GM21737 (cell line): ENCODE measurements around the gene RASGRP4.

Source experiments
- ATAC-seq: cut with Tn5 transposase; IDR thresholded peaks from one replicate; pipeline ENCODE4 v1.9.1; 2021; ENCODE audit warnings: mild to moderate bottlenecking, moderate library complexity; ENCODE audit not compliant: unreplicated experiment

RASGRP4 gene

DNA sequence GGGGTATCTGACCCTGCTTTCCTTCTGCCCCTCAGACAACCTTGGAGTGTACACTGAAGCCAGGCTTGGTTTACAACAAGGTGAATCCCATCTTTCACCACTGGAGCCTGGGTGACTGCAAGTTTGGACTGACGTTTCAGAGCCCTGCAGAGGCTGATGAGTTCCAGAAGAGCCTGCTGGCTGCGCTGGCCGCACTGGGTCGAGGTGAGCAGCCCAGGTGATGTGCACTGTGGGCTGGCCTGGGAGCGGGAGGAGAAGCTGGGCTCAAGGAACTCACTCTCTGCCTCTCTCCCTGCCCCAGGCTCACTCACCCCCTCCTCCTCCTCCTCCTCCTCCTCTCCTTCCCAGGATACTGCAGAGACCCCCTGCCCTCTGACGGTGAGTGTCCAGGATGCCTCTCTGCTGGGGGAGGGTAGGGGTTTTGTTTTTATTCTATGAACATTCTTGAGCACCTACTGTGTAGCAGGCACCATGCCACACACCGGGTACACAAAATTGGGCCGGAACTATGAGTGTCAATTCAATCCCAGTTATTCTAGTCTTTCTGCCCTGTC, 34.0 kb downstream of the RASGRP4 start:
- ATAC-seq = no peak

- ATAC-seq = no peak
Observed at GRCh38 chr19:38389957-38390924, 35.8 kb downstream of the RASGRP4 start.

DNA sequence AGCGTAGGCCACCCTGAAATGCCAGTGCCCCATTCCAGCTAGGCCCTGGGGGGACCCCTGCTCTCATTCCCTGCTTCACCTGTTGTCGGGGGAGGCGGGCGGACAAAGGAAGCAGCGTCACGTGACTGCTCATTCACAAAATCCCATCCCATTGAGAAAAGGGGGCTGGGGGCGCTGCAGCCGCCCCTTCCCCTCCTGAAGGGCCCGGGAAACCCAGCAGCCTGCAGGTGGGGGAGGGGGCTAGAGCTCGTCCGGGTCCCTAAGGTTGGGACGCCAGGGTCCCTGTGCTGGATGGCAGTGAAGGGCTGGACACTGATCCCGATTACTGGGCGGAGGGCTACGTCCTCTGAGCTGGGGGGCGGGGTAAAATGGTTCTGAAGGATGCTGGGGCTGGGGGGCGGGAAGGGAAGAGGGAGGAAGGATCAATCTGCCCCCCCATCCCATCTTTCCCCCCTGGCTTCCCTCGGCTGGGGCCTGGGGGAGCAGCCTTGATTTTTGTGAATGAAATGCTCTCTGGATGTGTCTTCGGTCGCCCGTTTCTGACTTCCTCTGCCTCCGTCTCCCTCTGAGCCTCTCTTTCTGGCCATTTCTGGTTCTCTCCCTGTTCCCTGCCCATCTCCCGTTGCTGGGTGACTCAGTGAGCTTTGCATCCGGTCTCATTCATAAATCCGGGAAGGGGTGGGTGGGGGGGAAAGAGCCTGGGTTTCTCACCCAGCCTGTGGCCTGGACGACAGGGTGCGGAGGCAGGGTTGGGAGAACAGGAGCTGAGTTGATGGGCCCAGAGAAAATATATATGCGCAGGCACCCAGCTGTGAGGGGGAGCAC, 36.7 kb downstream of the RASGRP4 start:
- ATAC-seq = no peak

GRCh38 chr19:38388349-38389100, 37.5 kb downstream of the RASGRP4 start, which contains the start of gene SPRED3:
Gene SPRED3 (plus strand): TSS chr19:38388697. CDS start chr19:38390303, 1,606 bp downstream.
- ATAC-seq = no peak

DNA sequence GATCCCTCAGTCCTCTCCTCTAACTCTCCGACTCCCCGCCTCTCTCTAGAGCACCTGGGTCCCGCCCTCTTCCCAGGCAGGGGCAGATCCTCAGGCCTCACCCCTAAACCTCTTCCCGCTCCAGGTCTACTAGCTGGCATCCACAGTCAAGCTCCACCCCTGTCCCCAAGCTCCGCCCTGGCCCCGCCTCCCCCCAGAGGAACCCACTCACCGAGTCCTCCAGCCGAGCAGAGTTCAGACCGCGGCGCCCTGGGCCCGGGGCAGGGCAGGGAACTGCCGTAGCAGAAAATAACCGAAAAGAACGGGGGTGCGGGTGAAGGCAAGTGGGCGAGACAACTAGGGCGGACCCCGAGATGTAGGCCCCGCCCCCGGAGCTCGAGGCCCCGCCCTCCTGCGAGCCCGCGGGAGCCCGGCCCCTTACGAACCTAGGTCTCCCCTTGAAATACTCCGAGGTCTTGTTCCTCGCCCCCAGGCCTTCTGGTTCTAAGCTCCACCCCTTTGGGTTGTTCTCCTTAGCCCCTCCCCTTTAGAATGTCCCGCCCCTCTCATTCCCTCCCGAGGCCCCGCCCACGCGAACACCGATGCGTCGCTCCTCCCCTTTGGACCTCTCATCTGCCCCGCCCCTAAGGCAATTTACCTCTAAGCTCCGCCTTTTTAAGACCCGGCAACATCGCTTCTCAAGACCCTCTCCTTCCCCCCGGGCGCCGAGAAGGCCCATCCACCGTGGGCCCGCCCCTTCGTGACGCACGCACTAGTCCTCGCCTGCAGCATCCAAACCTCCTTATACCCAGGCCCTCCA, 38.3 kb downstream of the RASGRP4 start, which contains the start of gene GGN:
TSS of gene GGN (minus strand) at position 485 of the 799 bp plus-strand sequence. CDS start 773 bp downstream, outside the sequence.
- ATAC-seq = peak; percentile 40

DNA sequence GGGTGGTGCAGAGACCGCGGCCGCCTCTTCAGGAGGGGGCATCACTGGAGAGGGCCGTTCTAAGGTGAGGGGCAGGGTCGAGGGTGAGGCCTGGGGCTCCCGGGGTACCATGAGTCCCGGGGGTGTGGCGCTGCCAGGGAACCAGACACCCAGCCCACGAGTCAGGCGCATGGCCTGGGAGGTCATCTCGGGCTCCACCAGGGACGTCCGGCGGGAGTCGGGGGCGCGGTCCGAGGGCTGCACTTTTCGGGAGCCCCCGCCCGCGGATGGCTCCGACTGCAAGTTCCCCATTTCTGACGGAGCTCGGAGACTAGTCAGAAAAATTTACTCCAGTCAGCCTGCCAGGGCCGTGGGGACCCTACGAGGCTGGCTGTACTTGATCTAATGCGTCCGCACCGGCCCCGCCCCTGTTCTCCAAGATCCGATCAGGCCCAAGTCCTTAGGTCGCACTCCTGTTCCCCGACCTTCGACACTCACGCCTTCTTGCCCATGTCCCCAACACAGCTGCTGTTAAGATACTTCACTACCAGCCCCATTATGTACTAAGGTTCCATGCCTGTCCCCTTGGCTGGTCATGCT, 39.0 kb downstream of the RASGRP4 start:
- ATAC-seq = no peak

GRCh38 chr19:38386300-38386970, 39.6 kb downstream of the RASGRP4 start:
- no peak for ATAC-seq

DNA sequence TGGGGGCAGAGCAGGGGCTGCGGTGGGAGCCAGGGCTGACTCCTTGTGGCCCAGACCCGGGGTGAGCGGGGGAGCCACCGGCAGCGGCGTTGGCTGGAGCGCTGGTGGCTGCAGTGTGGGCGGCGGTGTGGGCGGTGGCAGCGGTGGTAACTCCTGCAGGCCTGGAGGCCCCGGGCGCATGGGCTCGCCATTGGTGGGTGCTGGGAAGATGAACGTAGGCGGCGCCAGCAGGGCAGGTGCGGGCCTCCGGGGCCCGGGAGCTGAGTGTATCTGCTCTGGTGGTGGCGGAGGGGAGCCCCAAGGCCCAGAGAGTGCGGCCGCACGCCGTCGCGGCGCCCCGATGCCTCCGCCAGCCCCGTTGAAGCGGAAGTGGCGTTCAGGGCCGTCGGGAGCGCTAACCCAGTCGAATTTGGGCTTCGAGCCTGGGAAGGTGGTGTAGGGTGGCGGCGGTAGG, 40.2 kb downstream of the RASGRP4 start:
- no peak for ATAC-seq

DNA sequence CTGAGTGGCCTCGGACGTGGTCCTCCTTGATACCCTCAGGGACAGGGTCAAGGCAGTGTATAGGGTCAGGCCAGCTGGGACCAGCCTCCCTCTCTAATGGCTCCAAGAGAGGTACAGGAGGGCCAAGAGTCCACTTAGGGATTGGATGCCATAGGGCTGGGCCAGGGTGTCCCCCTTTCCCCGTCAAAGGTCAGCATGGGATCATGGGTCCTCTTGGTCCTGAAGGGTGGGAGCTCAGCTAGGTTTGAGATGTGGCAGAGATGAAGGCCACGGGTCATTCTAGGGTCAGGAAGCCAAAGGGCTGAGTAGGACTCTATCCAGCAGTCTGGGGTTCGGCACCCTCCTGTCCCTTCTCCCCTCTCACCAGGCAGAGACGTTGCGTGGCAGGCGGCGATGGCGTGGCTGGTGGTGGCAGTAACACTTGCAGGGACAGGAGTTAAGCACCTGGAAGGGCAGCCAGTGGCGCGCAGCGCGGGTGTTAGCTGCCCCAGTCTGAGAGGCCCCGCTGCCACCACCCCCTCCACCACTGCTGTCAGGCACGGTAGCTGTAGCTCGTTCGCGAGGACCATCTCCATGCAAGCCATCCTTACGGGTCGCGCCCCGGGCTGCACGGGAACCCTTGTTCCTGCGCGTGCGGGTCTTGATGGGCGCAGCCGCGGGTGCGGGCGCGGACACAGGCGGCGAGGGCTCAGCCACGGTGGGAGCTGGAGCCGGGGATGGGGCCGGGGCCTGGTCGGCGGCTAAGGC, 40.8 kb downstream of the RASGRP4 start:
- ATAC-seq = no peak

DNA sequence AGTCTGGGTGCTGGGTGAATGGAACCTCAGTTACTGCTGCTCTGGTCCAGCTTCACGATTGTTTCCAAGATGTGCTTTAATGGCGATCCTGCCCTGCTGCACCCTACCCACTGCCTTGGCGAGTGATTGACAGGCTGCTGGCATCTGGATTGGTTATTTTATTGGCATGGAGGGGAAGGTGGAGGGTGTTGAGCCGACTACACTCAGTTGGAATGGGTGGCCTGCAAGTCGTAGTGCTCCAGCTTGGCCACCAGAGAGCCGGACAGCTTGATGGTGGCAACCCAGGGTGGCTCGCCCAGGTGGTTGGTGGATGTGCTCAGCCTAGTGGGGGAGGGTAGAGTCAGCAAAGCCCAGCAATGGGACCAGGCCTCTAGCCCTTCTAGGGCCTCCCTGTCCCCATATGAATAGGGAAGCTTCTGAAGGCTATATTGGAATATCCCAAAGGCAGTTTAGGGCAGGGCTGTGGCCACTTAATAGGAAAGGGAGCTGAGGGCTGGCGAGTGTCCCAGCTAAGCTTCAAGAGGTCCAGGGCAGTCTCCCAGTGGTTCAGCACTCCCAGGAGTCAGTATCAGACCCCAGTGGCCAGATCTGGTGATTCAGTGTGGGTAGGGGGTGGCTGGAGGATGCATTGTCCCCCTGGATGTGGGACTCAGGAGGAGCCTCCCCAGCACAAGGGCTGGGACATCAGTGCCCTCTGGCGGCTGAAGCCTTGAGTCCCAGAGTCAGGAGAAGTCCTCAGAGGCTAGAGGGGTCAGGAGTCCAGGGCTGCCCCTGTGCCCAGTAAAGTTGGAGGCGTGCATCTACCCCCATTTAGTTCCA, 41.6 kb downstream of the RASGRP4 start:
- no peak for ATAC-seq

GRCh38 chr19:38383743-38384142, 42.3 kb downstream of the RASGRP4 start:
- no peak for ATAC-seq

DNA sequence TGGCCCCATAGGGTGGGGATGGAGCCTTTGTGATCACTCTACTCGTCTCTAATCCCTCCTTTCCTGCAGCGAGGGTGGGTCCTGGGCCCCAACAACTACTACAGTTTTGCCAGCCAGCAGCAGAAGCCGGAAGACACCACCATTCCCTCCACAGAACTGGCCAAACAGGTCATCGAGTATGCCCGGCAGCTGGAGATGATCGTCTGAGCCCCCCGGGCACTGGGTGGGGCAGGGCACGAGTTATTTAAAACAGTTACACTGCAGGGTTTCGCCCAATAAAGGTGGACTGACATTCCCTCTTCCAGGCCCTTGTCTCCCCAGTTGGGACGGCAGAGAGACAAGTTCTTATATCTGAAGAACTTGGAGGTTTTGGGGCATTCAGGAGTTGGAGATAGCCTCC, 42.8 kb downstream of the RASGRP4 start:
- ATAC-seq = no peak

DNA sequence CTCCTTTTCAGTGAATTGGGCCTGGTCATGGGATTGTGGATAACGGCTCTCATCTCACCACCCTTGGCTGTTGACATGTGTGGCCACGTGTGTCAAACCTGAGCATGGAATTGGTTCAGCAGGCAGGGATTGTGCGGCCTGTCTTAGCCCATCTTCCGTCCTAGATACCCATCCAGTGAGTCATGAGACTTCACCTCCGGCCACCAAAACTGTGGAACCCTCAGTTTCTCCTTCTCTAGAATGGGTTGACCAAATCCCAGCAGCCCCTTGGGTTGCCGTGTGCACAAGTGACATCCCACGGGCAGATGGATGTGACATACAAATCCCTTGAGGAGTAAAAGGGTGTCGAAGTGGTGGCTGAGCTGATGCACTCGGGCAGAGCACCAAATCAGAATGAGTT, 44.9 kb downstream of the RASGRP4 start:
- ATAC-seq = no peak

DNA sequence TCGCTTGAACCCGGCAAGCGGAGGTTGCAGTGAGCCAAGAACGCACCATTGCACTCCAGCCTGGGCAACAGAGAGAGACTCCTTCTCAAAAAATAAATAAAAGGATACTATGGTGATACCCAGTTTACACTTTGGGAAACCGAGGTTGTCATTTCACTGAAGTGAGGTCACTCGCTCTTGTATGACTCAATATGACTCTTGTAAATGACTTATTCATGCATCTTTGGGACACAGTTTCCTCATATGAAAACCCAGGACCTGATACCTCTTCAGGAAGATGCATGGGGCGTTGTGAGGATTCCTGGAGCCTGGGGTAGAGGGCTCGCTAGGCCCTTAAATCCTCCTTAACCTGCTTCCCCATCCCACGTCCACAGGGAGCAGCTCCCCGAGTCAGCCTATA, 47.2 kb downstream of the RASGRP4 start:
- ATAC-seq = no peak

GRCh38 chr19:38377052-38377451, 49.0 kb downstream of the RASGRP4 start:
- ATAC-seq = no peak

- ATAC-seq = no peak
Observed at GRCh38 chr19:38376576-38376975, 49.4 kb downstream of the RASGRP4 start.

DNA sequence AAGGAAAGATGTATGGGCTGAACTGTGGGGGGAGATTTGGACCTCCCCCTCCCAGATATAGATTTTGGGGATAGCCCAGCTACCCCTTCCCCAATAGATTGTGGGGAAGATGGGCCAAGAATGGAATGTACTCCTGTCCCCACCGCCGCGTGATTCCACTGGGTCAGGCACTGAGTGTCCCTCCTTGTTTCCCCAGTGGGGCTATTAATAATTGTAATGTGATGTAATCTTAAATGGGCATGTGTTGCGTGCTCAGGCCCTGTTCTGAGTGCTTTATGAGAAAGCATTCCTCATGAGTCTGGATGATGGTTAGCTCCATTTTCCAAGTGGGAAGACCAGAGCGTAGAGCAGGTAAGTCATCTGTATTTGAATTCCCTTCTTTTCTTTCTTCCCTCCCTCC, 50.3 kb downstream of the RASGRP4 start:
- ATAC-seq = no peak
